Loucy (cell line): Measurements from ENCODE around the gene ARID3B.

Experiments used
- H2AFZ ChIP-seq: fragments of 200-600 bp; sonication (generic); 2 replicates; pipeline ENCODE4 v1.6.0; 2016; ENCODE audit warnings: antibody characterized with exemption, mild to moderate bottlenecking, low read length, moderate library complexity
- H3F3A ChIP-seq: fragments of 200-600 bp; 2 replicates; pipeline ENCODE4 v1.6.0; 2016; ENCODE audit warnings: antibody characterized with exemption, low read depth, mild to moderate bottlenecking
- H3K27me3 ChIP-seq: fragments of 200-600 bp; sonication (generic); 2 replicates; pipeline ENCODE4 v1.6.1; 2014; ENCODE audit warnings: low read length, mild to moderate bottlenecking; ENCODE audit not compliant: insufficient read depth, poor library complexity, severe bottlenecking
- H3K36me3 ChIP-seq: fragments of 200-600 bp; sonication (generic); 2 replicates; pipeline ENCODE4 v1.6.1; 2016; ENCODE audit warnings: low read length; ENCODE audit not compliant: insufficient read depth
- H3K4me1 ChIP-seq: fragments of 200-600 bp; sonication (generic); 2 replicates; pipeline ENCODE4 v1.5.1; 2014; ENCODE audit warnings: low read length, mild to moderate bottlenecking; ENCODE audit not compliant: insufficient read depth, poor library complexity, severe bottlenecking
- H3K4me2 ChIP-seq: fragments of 200-600 bp; sonication (generic); 2 replicates; pipeline ENCODE4 v1.6.0; 2014; ENCODE audit warnings: antibody characterized with exemption, low read length, low read depth, mild to moderate bottlenecking; ENCODE audit not compliant: poor library complexity, severe bottlenecking
- H3K4me3 ChIP-seq: fragments of 200-600 bp; sonication (generic); 2 replicates; pipeline ENCODE4 v1.5.1; 2014; ENCODE audit warnings: low read length, mild to moderate bottlenecking, mixed read lengths; ENCODE audit not compliant: poor library complexity, severe bottlenecking
- H3K79me2 ChIP-seq: fragments of 200-600 bp; sonication (generic); 2 replicates; pipeline ENCODE4 v1.6.1; 2014; ENCODE audit warnings: low read length; ENCODE audit not compliant: insufficient read depth
- H3K9ac ChIP-seq: fragments of 200-600 bp; sonication (generic); 2 replicates; pipeline ENCODE4 v1.6.0; 2014; ENCODE audit warnings: mild to moderate bottlenecking, low read depth, low read length, moderate library complexity; ENCODE audit not compliant: poor library complexity, severe bottlenecking
- H3K9me2 ChIP-seq: fragments of 200-600 bp; sonication (generic); replicated peaks from 2 replicates; pipeline ENCODE4 v1.6.1; 2016; ENCODE audit warnings: low read depth, low read length, mixed read lengths
- H3K9me3 ChIP-seq: fragments of 200-600 bp; sonication (generic); 2 replicates; pipeline ENCODE4 v1.6.1; 2014; ENCODE audit warnings: mild to moderate bottlenecking, antibody characterized with exemption, low read length, low read depth; ENCODE audit not compliant: insufficient read depth
- H4K20me1 ChIP-seq: fragments of 200-600 bp; sonication (generic); 2 replicates; pipeline ENCODE4 v1.6.0; 2014; ENCODE audit warnings: antibody characterized with exemption, low read length, mild to moderate bottlenecking; ENCODE audit not compliant: insufficient read depth, poor library complexity, severe bottlenecking
- EZH2phosphoT487 ChIP-seq: fragments of 200-600 bp; IDR thresholded peaks from 2 replicates; pipeline ENCODE4 v1.6.1; 2018; ENCODE audit warnings: antibody characterized with exemption, mild to moderate bottlenecking, moderate library complexity, borderline replicate concordance
- TF ChIP-seq, protein P1 (sequence below): fragments of 200-600 bp; sonication (generic); conservative IDR thresholded peaks from 2 replicates; pipeline ENCODE4 v1.5.1; 2014; ENCODE audit warnings: mild to moderate bottlenecking, antibody characterized with exemption, low read length

Gene ARID3B

GRCh38 chr15:74578496-74578994 is 37.5 kb downstream of the ARID3B start:
- Histone ChIP-seq H4K20me1 (no peaks in the 10 kb centered on the region), H3K9me2 (no peaks in the 10 kb centered on the region), H3K79me2 (no peaks in the 10 kb centered on the region), H3K9me3 (no peaks in the 10 kb centered on the region), H3K27me3 (no peaks in the 10 kb centered on the region), H2AFZ (no peak overlapping the region), H3K36me3 (peaks cover 40% of the 10 kb centered on the region; the same call in 1 of the 2 replicates), H3F3A (no peaks in the 10 kb centered on the region), H3K4me2 (no peak overlapping the region), H3K9ac (no peak overlapping the region), H3K4me3 (no peak overlapping the region), H3K4me1 (peaks cover 14% of the 10 kb centered on the region)
- TF ChIP-seq, protein P1, sequence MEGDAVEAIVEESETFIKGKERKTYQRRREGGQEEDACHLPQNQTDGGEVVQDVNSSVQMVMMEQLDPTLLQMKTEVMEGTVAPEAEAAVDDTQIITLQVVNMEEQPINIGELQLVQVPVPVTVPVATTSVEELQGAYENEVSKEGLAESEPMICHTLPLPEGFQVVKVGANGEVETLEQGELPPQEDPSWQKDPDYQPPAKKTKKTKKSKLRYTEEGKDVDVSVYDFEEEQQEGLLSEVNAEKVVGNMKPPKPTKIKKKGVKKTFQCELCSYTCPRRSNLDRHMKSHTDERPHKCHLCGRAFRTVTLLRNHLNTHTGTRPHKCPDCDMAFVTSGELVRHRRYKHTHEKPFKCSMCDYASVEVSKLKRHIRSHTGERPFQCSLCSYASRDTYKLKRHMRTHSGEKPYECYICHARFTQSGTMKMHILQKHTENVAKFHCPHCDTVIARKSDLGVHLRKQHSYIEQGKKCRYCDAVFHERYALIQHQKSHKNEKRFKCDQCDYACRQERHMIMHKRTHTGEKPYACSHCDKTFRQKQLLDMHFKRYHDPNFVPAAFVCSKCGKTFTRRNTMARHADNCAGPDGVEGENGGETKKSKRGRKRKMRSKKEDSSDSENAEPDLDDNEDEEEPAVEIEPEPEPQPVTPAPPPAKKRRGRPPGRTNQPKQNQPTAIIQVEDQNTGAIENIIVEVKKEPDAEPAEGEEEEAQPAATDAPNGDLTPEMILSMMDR = no peak
- TF ChIP-seq EZH2phosphoT487 = no peak

- Histone ChIP-seq H3K4me1 (peaks cover 14% of the 10 kb centered on the region), H3K9me2 (no peaks in the 10 kb centered on the region), H3K9ac (no peak overlapping the region), H2AFZ (no peak overlapping the region), H3F3A (no peaks in the 10 kb centered on the region), H3K9me3 (no peaks in the 10 kb centered on the region), H3K4me2 (no peak overlapping the region), H3K79me2 (no peaks in the 10 kb centered on the region), H4K20me1 (no peaks in the 10 kb centered on the region), H3K27me3 (no peaks in the 10 kb centered on the region), H3K4me3 (no peak overlapping the region), H3K36me3 (peaks cover 36% of the 10 kb centered on the region; the same call in 1 of the 2 replicates)
- TF ChIP-seq, protein P1 = no peak
- no peak for TF ChIP-seq EZH2phosphoT487
These were observed 38.0 kb downstream of the ARID3B start for GRCh38 chr15:74579001-74579400.

GRCh38 chr15:74580538-74581350 is 39.7 kb downstream of the ARID3B start:
- Histone ChIP-seq H3K4me2 (no peak overlapping the region), H4K20me1 (no peaks in the 10 kb centered on the region), H2AFZ (no peak overlapping the region)

More at GRCh38 chr15:74580538-74581350, 39.7 kb downstream of the ARID3B start:
- Histone ChIP-seq H3K79me2 (no peaks in the 10 kb centered on the region), H3K4me3 (no peak overlapping the region), H3K9me2 (no peaks in the 10 kb centered on the region), H3K4me1 (peaks cover 14% of the 10 kb centered on the region), H3F3A (no peaks in the 10 kb centered on the region), H3K36me3 (peaks cover 22% of the 10 kb centered on the region; the same call in 1 of the 2 replicates), H3K27me3 (no peaks in the 10 kb centered on the region), H3K9ac (peak overlapping the region; percentile 22), H3K9me3 (no peaks in the 10 kb centered on the region)
- TF ChIP-seq, protein P1 = no peak
- TF ChIP-seq EZH2phosphoT487 = no peak
